OCI-LY7 (cell line): ENCODE results near the gene GUCY1A2. TPM values are rescaled to one million over a fixed set of nuclear protein-coding genes. Genes with fewer than 3 reads are reported as not detected.

ENCODE experiments used
- BruUV-seq: library from RNA; stranded (reverse); fragments of 400-500 nt; replicated peaks from 2 replicates; lab custom pipeline; 2021; lab: Mats Ljungman, UMichigan
- CTCF ChIA-PET: fragments of 300-600 bp; sonication (Branson Sonifier 250); formaldehyde crosslinking; loops from one replicate; lab custom pipeline; 2022; ENCODE audit warnings: antibody characterized with exemption; ENCODE audit not compliant: unreplicated experiment; lab: Charles Lee
- POLR2A ChIA-PET: fragments of 300-600 bp; sonication (Branson Sonifier 250); formaldehyde crosslinking; loops from one replicate; lab custom pipeline; 2022; ENCODE audit warnings: antibody characterized with exemption; lab: Charles Lee
- DNase-seq: peaks from one replicate; pipeline ENCODE4 v3.0.0-alpha.2; 2015; ENCODE audit warnings: low spot score
- H2AFZ ChIP-seq: fragments of 200-600 bp; sonication (generic), shearing (Covaris generic); 2 replicates; pipeline ENCODE4 v1.6.1; 2014; ENCODE audit warnings: mild to moderate bottlenecking, antibody characterized with exemption, low read length, moderate library complexity
- H3K27ac ChIP-seq: fragments of 200-600 bp; sonication (generic); 2 replicates; pipeline ENCODE4 v1.5.1; 2014; ENCODE audit warnings: mixed run types, low read depth, mild to moderate bottlenecking, moderate library complexity, low read length, inconsistent platforms; ENCODE audit not compliant: poor library complexity, severe bottlenecking
- H3K36me3 ChIP-seq: fragments of 200-600 bp; sonication (generic); 2 replicates; pipeline ENCODE4 v1.6.1; 2014; ENCODE audit warnings: mild to moderate bottlenecking, antibody characterized with exemption, low read length, moderate library complexity, mixed read lengths; ENCODE audit not compliant: insufficient read depth
- H3K4me1 ChIP-seq: fragments of 200-600 bp; sonication (generic); 2 replicates; pipeline ENCODE4 v1.5.1; 2014; ENCODE audit warnings: mild to moderate bottlenecking, low read length; ENCODE audit not compliant: insufficient read depth, poor library complexity, severe bottlenecking
- H3K4me2 ChIP-seq: fragments of 200-600 bp; sonication (generic); 2 replicates; pipeline ENCODE4 v1.6.1; 2014; ENCODE audit warnings: mild to moderate bottlenecking, low read length
- H3K4me3 ChIP-seq: fragments of 200-600 bp; sonication (generic); 2 replicates; pipeline ENCODE4 v1.5.1; 2014; ENCODE audit warnings: mild to moderate bottlenecking, low read depth, low read length; ENCODE audit not compliant: poor library complexity, severe bottlenecking
- H3K79me2 ChIP-seq: fragments of 200-600 bp; sonication (generic); 2 replicates; pipeline ENCODE4 v1.6.1; 2016; ENCODE audit warnings: low read depth, mild to moderate bottlenecking, low read length, moderate library complexity, mixed read lengths; ENCODE audit not compliant: insufficient read depth
- H3K9me2 ChIP-seq: fragments of 200-600 bp; sonication (generic); 2 replicates; pipeline ENCODE4 v1.6.1; 2016; ENCODE audit warnings: mild to moderate bottlenecking, low read length, mixed read lengths; ENCODE audit not compliant: insufficient read depth
- H3K9me3 ChIP-seq: fragments of 200-600 bp; sonication (generic); 2 replicates; pipeline ENCODE4 v1.6.1; 2014; ENCODE audit warnings: mild to moderate bottlenecking, mixed run types, low read length, mixed read lengths
- H4K20me1 ChIP-seq: fragments of 200-600 bp; sonication (generic); 2 replicates; pipeline ENCODE4 v1.6.1; 2014; ENCODE audit warnings: mild to moderate bottlenecking, antibody characterized with exemption, low read length, moderate library complexity, mixed read lengths; ENCODE audit not compliant: insufficient read depth
- CTCF ChIP-seq: fragments of 200-600 bp; sonication (generic); conservative IDR thresholded peaks from 2 replicates; pipeline ENCODE4 v1.5.1; 2014; ENCODE audit warnings: mild to moderate bottlenecking, antibody characterized with exemption, low read length, moderate library complexity, mixed read lengths
- EZH2phosphoT487 ChIP-seq: fragments of 200-600 bp; sonication (generic); IDR thresholded peaks from 2 replicates; pipeline ENCODE4 v1.6.1; 2018; ENCODE audit warnings: low read depth, borderline replicate concordance, mild to moderate bottlenecking, mixed run types, antibody characterized with exemption, low read length, moderate library complexity, mixed read lengths
- intact Hi-C: fragments of 100-400 bp; cut with micrococcal nuclease; formaldehyde crosslinking; loops from one replicate; pipeline ENCODE4 v1.10.0; 2022; ENCODE audit not compliant: unreplicated experiment
- total RNA-seq, 2 experiments: library from RNA; depleted of rRNA in 1 of 2; stranded (reverse); fragments of >200 nt in 1 of 2; shearing (Covaris generic) in 1 of 2; gene quantifications; 2 replicates each; pipeline ENCODE4 v1.2.3, GENCODE V29; 2014 to 2022

Gene GUCY1A2
- total RNA-seq, 2 experiments from 2014 or later, result under 0.01 TPM; not detected in 1

DNA sequence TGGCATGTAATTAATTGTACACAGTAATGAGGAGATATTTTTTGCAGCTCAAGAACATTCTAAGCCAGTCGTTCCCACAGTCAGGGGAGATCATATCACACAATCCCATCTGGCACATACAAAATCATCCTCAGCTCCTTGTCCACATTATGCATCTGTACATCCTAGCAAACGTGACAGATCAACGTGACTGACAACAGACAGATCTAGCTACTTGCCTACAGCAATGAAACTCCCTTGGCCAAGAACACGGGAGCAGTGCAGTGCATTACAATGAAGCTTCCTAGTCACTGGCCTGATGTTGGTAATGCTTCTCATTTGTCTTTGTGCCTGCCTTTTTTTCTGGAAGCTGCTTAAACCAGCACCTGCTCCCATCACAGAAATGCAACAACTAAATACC is 24.5 kb upstream of the GUCY1A2 start:
- no peak for DNase-seq
- ChIA-PET POLR2A (no interaction called here), CTCF (no interaction called here)
- H3K36me3 ChIP-seq, result no peaks in the 10 kb centered on the region
- TF ChIP-seq CTCF (no peak), EZH2phosphoT487 (no peak)
- no peaks in the 10 kb centered on the region for H3K9me2 ChIP-seq
- H3K27ac ChIP-seq, result no peak overlapping the region
- BruUV-seq, result no TSS peak
- no peaks in the 10 kb centered on the region for H4K20me1 ChIP-seq
- H3K9me3 ChIP-seq, result no peaks in the 10 kb centered on the region
- intact Hi-C loops, result no loop called here
- H3K4me1 ChIP-seq, result no peaks in the 10 kb centered on the region
- H2AFZ ChIP-seq, result no peak overlapping the region
- no peak overlapping the region for H3K4me2 ChIP-seq
- H3K79me2 ChIP-seq, result no peaks in the 10 kb centered on the region
- no peak overlapping the region for H3K4me3 ChIP-seq

GRCh38 chr11:107041088-107041444 is 22.8 kb upstream of the GUCY1A2 start:
- POLR2A ChIA-PET, result interaction anchor here (1.2 kb wide), 1 partner anchor 9 kb away, joined by 3 read pairs; no protein-coding TSS in a partner anchor
- DNase-seq, result no peak
- intact Hi-C loops, result no loop called here
- no peak overlapping the region for H3K27ac ChIP-seq
- no TSS peak for BruUV-seq
- H3K79me2 ChIP-seq, result no peaks in the 10 kb centered on the region
- H3K36me3 ChIP-seq, result no peaks in the 10 kb centered on the region
- no peaks in the 10 kb centered on the region for H3K9me3 ChIP-seq
- H3K9me2 ChIP-seq, result no peaks in the 10 kb centered on the region
- H3K4me1 ChIP-seq, result no peaks in the 10 kb centered on the region
- H4K20me1 ChIP-seq, result no peaks in the 10 kb centered on the region
- 0 out of 2 replicates have a peak overlapping the region, but pooled peaks have one; percentile 1 for H2AFZ ChIP-seq
- no peak overlapping the region for H3K4me3 ChIP-seq
- no peak overlapping the region for H3K4me2 ChIP-seq
- CTCF ChIA-PET, result no interaction called here
- TF ChIP-seq CTCF, result no peak
- TF ChIP-seq EZH2phosphoT487, result no peak

GRCh38 chr11:107040433-107041087 is 22.3 kb upstream of the GUCY1A2 start:
- TF ChIP-seq CTCF (no peak), EZH2phosphoT487 (no peak)
- no peaks in the 10 kb centered on the region for H3K79me2 ChIP-seq
- ChIA-PET POLR2A (interaction anchor here (0.9 to 1.2 kb wide), 2 partner anchors 9 to 16 kb away, joined by 3 read pairs; no protein-coding TSS in a partner anchor), CTCF (no interaction called here)
- DNase-seq, result peak; percentile 30
- no peak overlapping the region for H3K27ac ChIP-seq
- no TSS peak for BruUV-seq
- intact Hi-C loops, result no loop called here
- no peaks in the 10 kb centered on the region for H3K4me1 ChIP-seq
- no peaks in the 10 kb centered on the region for H4K20me1 ChIP-seq
- H2AFZ ChIP-seq, result 0 out of 2 replicates have a peak overlapping the region, but pooled peaks have one; percentile 1
- H3K4me3 ChIP-seq, result no peak overlapping the region
- no peaks in the 10 kb centered on the region for H3K9me2 ChIP-seq
- H3K9me3 ChIP-seq, result no peaks in the 10 kb centered on the region
- H3K36me3 ChIP-seq, result no peaks in the 10 kb centered on the region
- no peak overlapping the region for H3K4me2 ChIP-seq
